ENCODE measurements around the gene OLFM1. TPM values are rescaled to one million over a fixed set of nuclear protein-coding genes. Genes with fewer than 3 reads are reported as not detected.

The OLFM1 gene
- total RNA-seq, 1 donor from 2014 or later = 0.58 TPM

DNA sequence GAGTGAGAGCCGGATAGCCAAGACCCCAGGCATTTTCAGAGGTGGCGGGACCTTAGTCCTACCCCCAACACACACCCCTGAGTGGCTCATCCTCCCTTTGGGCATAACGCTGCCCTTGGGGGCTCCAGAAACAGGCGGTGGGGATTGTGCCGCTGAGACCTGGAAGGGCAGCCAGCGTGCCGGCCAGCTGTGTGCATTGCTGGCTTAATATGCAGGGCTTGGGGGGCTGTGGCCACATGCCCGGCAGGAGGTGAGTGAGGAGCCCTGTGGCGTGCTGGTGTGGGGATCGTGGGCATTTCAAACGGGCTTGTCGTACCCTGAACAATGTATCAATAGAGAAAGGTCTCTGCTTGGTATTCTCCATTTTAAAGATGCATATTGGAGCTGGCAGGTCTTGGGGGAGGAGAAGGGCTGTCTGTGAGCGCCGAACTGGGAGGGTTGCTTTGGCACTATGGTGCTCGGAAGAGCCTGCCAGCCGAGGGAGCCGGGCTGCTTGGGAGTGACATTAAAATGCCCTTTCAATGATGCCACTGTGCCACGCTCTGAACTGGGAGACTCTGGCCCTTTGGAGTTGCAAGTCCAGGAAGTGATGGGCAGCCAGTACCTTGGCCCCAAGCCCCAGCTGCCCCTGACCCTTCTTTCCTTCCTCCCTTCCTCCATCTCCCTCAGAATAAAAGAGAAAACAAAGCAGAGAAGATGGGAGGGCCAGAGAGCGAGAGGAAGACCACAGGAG is 11.2 kb upstream of the OLFM1 start:
- no peak for DNase-seq (ENCODE audit: extremely low read depth, low read depth, low spot score)

DNA sequence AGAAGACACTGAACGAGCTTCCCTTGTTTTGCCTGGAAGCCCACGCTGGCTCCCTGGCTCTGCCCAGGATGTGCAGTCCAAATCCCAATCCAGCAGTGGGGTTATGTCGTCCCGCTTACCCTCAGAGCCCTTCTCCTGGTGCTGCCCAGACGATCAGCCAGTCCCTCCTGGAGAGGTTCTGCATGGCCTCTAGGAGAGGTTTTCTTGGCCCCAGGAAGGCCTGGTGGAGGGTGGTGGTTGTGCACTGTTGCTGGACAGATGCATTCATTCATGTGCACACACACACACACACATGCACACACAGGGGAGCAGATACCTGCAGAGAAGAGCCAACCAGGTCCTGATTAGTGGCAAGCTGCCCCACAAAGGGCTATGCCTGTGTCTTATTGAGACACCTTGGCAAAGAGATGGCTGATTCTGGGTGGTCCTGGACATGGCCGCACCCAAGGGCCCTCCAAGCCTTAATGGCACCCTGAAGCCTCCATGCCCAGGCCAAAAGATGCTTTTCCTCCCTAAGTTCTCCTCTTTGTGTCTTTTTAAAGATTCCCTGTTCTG is 10.5 kb upstream of the OLFM1 start:
- no peak for DNase-seq (ENCODE audit: extremely low read depth, low read depth, low spot score)

DNA sequence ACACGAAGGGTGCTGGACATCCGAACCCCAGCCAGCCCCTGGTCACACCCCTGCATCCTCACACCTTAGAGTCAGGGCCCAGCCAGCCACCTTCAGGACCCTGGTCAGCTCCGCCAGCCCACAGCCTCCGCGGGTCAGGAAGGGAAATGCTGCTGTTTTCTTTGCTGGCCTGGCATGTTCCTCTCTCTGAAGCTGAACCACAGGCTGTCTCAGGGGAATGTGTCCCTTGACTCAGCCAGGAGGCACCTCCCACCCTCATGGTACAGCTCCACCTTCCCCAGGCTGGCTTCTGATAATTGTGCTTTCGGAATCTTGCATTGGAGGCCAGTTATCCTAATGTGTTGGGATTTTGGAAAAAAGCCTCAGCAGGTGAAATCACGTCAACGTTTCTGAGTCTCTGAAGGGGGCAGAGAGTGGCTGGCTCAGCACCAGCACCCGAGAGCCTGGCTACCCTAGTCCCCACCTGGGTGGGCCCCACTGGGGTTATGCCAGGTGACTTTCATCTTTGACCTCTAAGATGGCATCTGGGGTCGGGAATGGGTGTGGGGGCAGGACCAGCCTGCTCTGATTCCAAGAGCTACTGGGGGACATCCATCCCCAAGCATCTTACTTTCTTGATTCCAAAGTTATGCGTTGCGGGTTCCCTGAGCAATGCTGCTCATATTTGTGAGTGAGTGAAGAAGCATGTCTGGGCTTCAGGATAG is 9.8 kb upstream of the OLFM1 start:
- no peak for DNase-seq (ENCODE audit: extremely low read depth, low read depth, low spot score)

DNA sequence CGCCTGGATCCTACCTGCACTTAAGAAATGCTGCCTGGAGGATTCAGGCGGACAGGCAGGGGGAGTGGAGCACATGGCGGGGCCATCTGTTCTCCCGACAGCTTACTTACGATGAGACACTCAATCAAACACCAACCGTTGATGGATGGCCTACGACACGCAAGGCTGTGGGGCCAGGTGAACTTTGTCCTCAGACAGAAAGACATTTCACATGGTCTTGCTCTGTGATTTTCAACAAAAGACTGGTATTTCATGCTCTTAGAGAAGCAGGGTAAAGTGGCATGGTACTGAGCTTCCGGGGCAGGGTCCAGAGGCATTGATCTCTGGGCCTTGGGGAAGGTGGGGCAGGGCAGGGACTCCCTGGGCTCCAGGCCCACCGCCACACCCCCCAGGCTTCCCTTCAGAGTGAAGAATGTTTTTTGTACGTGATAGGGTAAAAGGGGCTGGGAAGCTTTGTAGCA is 9.1 kb upstream of the OLFM1 start:
- DNase-seq (ENCODE audit: extremely low read depth, low read depth, low spot score) = no peak

DNA sequence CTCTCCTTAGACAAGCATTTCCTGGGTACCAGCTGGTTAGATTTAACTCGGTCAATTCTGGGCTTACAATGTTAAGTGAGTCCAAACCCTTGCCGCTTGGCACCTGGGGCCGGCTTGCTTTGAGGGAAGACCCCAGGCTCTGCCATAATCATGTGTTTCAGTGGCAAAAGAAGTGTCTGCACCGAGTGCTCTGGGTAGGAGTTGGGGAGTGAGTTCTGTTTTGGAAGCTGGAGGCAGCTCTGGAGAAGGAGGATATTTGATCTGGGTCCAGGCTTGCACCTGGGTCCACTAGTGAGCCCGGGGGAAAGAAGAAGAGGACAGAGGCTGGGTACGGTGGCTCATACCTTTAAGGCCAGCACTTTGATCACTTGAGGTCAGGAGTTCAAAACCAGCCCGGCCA is 8.4 kb upstream of the OLFM1 start:
- DNase-seq (ENCODE audit: extremely low read depth, low read depth, low spot score) = no peak

DNA sequence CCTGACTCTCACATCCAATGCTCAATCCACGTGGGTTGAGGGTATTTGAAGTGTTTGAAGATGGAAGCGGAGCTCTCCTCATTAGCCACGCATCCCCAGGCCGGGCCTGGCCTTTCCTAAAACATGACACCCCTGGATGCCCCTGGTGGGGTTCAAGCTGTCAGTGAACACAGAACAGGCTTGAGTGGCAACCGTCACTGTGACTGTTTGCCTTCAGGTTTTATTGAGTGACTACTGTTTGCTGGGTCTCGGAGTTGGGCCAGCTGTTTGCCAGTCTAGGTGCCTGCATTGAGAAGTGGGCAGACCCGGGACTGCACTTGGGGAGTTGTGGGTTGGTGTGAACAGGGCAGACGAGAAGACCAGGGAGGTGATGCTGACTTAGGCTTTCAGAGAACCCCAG is 7.8 kb upstream of the OLFM1 start:
- no peak for DNase-seq (ENCODE audit: extremely low read depth, low read depth, low spot score)

DNA sequence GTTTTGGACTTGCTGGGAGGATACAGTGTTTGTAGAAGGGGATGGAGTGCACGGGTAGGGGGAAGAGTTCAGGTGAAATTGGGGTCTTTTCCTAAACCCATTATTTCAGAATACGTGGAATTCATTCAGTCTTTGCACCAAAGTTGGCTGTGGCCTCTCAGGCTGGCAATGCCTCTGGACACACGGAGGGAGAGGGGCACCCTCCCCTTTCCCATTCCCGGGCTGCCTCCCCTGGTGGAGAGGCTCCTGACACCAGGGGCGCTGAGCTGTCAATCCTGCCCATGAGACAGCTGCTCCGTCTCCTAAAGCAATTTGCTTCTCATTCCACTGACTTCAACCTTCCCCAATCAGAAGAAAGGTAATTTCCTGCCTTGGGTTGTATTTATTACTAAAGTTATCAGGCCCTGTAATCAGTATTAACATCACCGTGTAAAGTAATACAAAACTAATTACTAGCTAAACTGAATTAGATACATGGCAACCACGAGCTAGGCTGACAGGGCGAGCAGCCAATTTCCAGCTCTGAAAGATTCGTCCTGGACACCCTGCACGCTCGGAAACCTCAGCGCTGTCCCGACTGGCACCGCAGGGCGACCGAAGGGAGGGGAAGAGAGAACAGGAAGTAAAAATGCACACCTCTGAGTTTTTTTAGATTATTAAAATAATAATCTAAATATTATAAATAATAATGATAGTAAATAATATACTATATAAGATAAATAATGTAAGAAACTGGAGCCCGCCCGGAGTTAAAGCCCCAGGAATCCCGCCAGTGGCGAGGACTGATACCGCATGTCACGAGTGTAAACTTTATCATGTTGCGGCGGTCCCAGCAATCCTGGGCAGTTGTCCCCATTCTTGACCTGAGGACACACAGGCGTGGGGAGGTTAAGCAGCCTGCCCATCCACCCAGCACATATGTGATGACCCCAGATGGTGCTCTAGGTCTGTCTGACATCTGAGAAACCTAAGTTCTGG is 6.9 kb upstream of the OLFM1 start:
- no peak for DNase-seq (ENCODE audit: extremely low read depth, low read depth, low spot score)

DNA sequence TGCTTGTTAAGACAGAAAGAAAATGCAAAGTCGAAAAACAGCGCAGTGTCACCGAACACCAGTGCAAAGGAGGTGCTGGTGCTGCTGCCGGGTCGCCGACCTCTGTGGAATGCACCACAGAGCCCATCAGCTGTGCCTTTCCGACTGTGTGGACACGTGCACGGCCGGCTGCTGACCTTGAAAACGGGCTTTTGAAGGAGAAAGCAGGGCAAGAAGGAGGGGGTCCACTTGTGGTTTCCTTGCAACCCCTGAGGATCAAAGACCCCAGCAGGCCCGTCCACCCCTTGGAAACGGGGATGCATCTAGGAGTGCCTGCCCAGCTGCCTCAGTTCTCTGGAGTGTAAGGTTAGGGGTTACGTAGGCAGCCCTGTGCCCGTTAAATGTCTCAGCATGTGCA is 6.2 kb upstream of the OLFM1 start:
- DNase-seq (ENCODE audit: extremely low read depth, low read depth, low spot score) = no peak

DNA sequence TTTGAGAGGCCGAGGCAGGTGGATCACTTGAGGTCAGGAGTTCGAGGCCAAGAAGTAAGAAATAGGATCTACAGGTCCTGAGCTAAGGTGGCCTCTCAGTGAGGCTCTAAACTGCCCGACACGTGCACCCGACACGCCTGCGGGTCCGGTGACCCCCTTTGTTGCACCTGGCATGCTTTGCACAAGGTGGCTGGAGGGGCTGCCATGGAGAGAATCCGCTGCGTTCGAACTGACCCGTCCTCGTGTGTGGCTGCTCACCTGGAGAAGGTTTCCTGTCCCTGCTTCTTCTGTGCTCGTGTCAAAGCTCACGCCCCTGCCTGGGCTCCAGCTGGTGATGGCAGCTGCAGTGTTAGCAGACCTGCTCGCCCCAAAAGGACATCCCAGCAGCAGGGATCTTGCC is 5.7 kb upstream of the OLFM1 start:
- no peak for DNase-seq (ENCODE audit: extremely low read depth, low read depth, low spot score)

DNA sequence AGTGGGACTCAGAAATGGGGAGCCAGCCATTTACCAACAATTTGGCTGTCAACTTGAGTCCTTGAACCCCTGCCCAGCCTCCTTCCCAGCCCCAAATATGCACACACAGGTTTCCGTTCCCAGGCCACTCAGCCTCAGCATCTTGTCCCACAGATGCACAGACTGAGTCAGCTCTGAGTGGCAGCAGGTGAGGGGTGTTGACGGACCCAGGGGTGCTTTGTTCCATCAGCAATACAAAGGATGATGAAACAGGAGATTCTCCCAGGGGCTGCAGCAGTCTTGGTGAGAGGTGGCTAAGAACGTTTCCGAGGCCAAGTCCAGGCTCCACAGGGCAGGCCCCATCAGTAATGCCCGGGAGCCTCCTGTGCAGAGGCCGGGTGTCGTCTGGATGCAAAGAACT is 4.9 kb upstream of the OLFM1 start:
- DNase-seq (ENCODE audit: extremely low read depth, low read depth, low spot score) = no peak

DNA sequence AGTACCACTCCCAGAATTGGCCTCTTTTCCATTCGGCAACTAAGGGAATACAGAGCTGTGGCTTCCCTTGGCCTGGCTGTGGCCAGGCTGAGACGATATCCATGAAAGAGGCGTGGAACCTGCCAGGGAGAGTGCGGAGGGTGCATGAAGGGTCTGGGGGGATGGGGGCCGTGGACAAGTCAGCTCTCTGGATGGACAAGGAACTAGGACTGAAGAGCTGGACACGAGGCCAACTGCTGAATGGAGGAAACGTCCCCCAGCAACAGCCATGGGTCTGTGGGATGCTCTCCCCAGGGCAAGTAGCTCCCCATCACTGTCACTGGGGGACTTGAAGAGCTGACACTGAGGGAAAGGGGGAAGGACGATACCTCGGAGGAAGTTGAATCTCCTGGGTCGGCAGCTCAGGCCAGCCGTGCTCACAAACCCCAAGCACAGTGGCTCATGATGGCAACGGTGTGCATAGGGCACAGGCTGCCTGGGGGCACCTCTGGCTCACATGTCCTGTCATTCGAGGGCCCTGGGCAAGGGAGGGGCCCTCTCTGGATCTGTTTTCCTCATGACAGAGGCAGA is 4.1 kb upstream of the OLFM1 start:
- DNase-seq (ENCODE audit: extremely low read depth, low read depth, low spot score) = no peak

DNA sequence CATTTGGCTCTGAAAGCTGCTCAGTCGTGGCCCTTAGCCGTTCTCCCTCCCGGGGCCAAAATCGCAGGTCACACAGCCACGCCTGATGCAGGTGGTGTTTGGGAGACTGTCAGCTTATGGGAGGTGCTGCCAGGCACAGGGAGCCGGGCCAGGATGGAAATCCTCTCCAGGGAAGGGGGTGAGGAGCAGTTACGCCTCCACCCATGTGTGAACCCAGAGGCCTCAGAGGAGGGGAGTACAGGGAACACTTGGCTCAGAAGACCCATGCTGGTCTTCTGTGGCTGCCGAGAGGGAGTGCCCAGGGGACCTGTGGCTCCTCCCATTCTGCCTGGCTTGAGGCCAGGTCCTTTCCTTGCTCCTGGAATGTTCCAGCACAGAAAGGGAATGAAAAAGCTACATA is 3.6 kb upstream of the OLFM1 start:
- no peak for DNase-seq (ENCODE audit: extremely low read depth, low read depth, low spot score)

DNA sequence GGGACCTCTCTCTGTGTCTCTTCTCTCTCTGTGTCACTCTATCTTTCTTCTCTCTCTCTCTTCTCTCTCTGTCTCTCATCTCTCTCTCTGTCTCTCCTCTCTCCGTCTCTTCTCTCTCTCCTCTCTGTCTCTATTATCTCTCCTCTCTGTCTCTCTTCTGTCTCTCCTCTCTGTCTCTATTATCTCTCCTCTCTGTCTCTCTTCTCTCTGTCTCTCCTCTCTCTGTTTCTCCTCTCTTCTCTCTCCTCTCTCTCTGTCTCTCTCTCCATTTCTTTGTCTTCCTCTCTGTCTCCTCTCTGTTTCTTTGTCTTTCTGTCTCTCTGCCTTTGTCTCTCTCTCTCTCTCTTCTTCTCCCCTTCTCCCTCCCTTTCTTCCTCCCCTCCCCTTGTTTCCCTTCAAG is 3.2 kb upstream of the OLFM1 start:
- no peak for DNase-seq (ENCODE audit: extremely low read depth, low read depth, low spot score)

DNA sequence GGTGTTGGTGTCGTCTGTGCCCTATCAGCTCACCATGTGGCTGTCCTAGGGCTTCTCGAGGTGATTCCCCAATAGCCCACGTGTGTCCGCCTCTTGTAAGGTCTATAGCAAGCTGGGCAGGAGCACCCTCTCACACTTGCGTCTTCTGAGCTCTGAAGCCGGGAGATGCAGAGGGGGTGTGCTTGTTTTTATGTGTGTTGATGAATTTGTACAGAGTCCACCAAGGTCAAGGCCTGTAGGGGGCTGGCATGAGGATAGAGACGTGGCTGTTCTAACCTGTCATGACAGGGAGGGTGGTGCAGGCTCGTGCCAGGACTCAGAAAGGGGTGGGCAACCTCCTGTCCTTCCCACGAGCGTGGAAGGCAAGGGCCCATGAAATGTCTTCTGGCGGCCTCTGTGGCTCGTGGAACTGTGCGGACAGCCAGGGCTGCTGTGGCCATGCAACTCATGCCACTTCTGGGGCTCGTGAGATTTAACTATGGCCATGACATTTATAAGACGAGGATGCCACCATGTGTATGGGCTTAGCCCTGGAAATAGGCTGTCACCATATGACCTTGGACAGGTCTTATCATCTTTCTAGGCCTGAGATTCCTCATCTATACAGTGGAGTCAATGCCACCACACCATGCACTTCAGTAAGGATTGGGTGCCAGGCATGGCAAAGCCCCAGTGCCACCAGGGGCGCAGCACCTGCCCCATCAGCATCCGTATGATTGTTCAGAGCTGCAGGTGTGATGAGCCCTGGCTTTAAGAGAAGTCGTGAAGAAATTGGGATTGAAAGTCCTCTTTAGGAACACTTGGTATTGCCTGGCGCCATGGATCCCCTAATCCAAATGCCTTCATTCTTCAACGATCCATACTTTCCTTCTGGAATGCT is 2.3 kb upstream of the OLFM1 start:
- DNase-seq (ENCODE audit: extremely low read depth, low read depth, low spot score) = no peak

DNA sequence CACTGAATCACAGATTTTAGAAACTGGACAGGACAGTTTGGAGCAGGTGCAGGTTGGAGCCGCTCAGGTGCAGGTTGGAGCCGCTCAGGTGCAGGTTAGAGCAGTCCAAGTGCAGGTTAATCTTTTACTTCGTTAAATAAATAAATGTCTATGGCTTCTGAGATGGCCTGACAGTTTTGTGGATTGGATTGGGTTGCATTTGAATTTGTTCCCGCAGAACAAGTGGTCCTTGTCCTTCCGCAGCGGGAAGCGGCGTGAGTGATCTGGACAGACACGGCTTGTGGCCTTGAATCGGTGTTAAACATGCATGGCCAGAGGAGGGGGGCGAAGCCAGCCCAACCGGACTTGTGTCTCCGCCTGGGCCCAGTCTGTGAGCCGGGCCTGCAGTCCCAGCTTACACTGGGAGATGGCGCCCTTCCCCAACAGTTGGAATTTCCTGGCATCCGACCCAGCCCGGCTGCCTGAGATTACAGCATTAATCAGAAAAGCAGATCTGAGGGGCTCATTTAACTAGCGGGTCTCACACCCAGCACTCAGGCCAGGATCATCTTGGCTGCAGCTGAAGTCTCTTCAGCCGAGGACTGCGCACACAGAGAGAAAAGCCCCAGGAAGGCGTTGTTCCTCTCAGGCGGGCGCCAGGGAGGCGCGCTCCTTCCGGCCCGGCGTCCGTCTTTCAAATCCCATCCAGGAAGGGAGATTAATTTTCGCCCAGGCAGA is 1.5 kb upstream of the OLFM1 start:
- peak; percentile 25 for DNase-seq (ENCODE audit: extremely low read depth, low read depth, low spot score)

DNA sequence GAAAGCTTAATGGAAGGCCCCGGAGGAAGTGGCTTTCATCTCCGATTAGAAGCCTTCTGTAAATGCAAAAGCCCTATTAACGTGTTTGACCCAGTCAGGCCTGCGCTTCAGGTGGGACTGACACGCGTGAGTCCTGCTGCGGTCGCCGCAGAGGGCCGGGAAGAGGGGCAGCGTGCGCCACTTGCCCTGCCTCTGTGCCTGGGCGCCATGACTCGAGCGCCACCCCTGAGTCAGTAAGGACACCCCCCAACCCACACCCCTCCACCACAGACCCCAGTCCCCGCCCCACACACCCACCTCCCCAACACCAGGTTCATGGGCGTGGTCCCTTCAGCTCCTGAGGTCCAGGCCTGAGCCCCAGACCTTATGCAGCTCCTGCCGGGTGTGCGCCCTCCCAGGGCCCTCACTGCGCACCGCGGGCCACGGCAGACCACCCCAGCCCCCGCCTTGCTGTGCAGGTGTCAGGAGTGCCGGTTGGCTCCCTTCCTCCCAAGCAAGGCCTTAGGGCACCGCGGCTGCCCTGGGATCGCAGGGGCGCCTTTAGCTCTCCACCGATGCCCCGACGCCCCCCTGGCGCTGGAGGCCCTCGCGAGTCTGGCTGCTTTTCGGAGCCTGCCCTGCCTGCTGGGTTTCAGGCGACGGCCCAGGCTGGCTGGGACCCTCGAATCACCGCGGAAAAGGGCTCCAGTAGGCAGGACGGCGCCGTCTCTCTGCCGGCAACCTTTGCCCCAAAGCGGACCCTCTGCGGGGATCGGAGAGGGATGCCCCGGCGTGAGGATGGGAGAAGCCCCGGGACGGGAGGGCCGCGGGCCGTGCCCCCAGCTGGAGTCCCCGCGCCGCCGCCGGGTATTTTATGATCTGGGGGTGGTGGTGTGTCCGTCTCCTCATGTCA is 625 bp upstream of the OLFM1 start:
- no peak for DNase-seq (ENCODE audit: extremely low read depth, low read depth, low spot score)

DNA sequence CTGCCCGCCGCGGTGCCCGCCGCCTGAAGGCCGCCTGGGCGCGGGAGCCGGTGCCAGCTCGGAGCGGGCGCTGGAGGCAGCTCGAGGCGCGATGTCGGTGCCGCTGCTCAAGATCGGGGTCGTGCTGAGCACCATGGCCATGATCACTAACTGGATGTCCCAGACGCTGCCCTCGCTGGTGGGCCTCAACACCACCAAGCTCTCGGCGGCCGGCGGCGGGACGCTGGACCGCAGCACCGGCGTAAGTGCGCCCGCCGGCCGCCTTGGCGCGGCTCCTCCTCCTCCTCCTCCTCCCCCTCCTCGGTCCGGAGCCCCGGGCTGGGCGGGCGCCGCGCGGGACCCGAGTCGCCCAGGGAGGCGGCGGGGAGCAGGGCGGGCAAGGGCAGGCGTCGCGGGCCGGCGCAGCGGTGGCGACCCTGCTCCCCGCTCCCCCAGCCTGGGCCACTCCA is 455 bp downstream of the OLFM1 start:
- no peak for DNase-seq (ENCODE audit: extremely low read depth, low read depth, low spot score)

Data from glomerular endothelial cell (primary cell).